HepG2 (cell line): ENCODE data around the gene PTPN13.

Experiments
- CBFB ChIP-seq: sonication (generic); formaldehyde crosslinking; IDR thresholded peaks from 2 replicates; pipeline ENCODE4 v1.4.0; 2020; ENCODE audit warnings: missing genetic modification reagents
- CTCF ChIP-seq: sonication (generic); formaldehyde crosslinking; IDR thresholded peaks from 2 replicates; pipeline ENCODE4 v1.5.0; 2020; ENCODE audit warnings: mild to moderate bottlenecking, missing genetic modification reagents, moderate library complexity
- DPF2 ChIP-seq: sonication (generic); formaldehyde crosslinking; IDR thresholded peaks from 2 replicates; pipeline ENCODE4 v1.4.0; 2020; ENCODE audit warnings: mild to moderate bottlenecking, low read depth, missing genetic modification reagents, borderline replicate concordance
- FOXP4 ChIP-seq: sonication (generic); formaldehyde crosslinking; IDR thresholded peaks from 2 replicates; pipeline ENCODE4 v1.4.0; 2020; ENCODE audit warnings: missing genetic modification reagents
- SOX13 ChIP-seq, 3 experiments: fragments of 450-650 bp in 1 of 3; sonication (generic) in 1 of 3; formaldehyde crosslinking in 1 of 3; IDR thresholded peaks in 2 of 3; conservative IDR thresholded peaks in 1 of 3; 2 replicates each; pipeline versions ENCODE4 v1.5.0 to v1.6.1; 2016 to 2020; ENCODE audit warnings: antibody characterized with exemption in 1 of 3, mild to moderate bottlenecking in 1 of 3, missing compliant biosample characterization in 1 of 3, missing genetic modification reagents in 1 of 3, moderate library complexity in 1 of 3
- SP4 ChIP-seq: sonication (generic); formaldehyde crosslinking; IDR thresholded peaks from 2 replicates; pipeline ENCODE4 v1.8.1; 2023; ENCODE audit warnings: mild to moderate bottlenecking, missing genetic modification reagents
- SP5 ChIP-seq: IDR thresholded peaks from 2 replicates; pipeline ENCODE4 v1.6.1; 2016; ENCODE audit warnings: low read depth, borderline replicate concordance
- SUZ12 ChIP-seq: fragments of 150-350 bp; IDR thresholded peaks from 2 replicates; pipeline ENCODE4 v1.6.1; 2014; ENCODE audit warnings: low read depth, low read length
- TF ChIP-seq, protein P1 (sequence below): IDR thresholded peaks from 2 replicates; pipeline ENCODE4 v1.6.1; 2016; ENCODE audit warnings: control low read depth

DNA sequence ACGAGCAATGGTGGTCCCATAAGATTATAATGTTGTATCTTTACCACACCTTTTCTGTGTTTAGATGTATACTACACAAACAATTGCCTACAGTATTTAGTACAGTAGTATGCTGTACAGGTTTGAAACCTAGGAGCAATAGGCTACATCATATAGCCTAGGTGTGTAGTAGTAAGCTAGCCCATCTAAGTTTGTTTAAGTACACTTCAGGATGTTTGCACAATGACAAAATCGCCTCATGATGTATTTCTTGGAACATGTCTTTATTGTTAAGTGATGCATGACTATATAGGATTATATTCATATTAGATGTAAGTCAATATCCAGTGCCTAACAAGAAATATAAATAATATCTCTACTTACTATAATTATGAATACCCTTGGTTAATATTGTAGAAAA, 150.5 kb downstream of the PTPN13 start:
- TF ChIP-seq SP4 (CRISPR knock-in tag) (no peak), CBFB (no peak), CTCF (CRISPR knock-in tag) (no peak), SUZ12 (no peak), SOX13 (IDR thresholded peaks at IDR 0.05) (no peak), SOX13 (CRISPR knock-in tag; conservative IDR thresholded peaks at IDR 0.05 in 1 of 2, IDR thresholded peaks at IDR 0.05 in 1 of 2) (no peak), SP5 (no peak), FOXP4 (CRISPR knock-in tag) (no peak), DPF2 (CRISPR knock-in tag) (no peak)
- TF ChIP-seq, protein P1, sequence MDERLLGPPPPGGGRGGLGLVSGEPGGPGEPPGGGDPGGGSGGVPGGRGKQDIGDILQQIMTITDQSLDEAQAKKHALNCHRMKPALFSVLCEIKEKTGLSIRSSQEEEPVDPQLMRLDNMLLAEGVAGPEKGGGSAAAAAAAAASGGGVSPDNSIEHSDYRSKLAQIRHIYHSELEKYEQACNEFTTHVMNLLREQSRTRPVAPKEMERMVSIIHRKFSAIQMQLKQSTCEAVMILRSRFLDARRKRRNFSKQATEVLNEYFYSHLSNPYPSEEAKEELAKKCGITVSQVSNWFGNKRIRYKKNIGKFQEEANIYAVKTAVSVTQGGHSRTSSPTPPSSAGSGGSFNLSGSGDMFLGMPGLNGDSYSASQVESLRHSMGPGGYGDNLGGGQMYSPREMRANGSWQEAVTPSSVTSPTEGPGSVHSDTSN: no peak
